Endodermal cell (in vitro differentiated cells): ENCODE results near the gene FZD1. TPM values are rescaled to one million over a fixed set of nuclear protein-coding genes. Genes with fewer than 3 reads are reported as not detected.

Source experiments
- DNase-seq: peaks from one replicate; pipeline ENCODE4 v3.0.0-alpha.2; 2017
- H3K27ac ChIP-seq: 2 replicates; pipeline ENCODE4 v1.5.1; 2013; ENCODE audit warnings: mild to moderate bottlenecking, low read depth, low read length, moderate library complexity
- H3K27me3 ChIP-seq: 2 replicates; pipeline ENCODE4 v1.6.1; 2013; ENCODE audit warnings: mild to moderate bottlenecking, low read length, moderate library complexity; ENCODE audit not compliant: insufficient read depth, control insufficient read depth, poor library complexity, severe bottlenecking
- H3K36me3 ChIP-seq: 2 replicates; pipeline ENCODE4 v1.7.0; 2013; ENCODE audit warnings: mild to moderate bottlenecking, low read length, moderate library complexity; ENCODE audit not compliant: control insufficient read depth, insufficient read depth
- H3K4me1 ChIP-seq: one replicate; pipeline ENCODE4 v1.7.0; 2013; ENCODE audit warnings: low read length; ENCODE audit not compliant: control insufficient read depth, insufficient read depth
- H3K4me3 ChIP-seq: 2 replicates; pipeline ENCODE4 v1.5.1; 2013; ENCODE audit warnings: mild to moderate bottlenecking, low read length, moderate library complexity
- H3K9ac ChIP-seq: 2 replicates; pipeline ENCODE4 v1.6.1; 2013; ENCODE audit warnings: mild to moderate bottlenecking, low read length, moderate library complexity; ENCODE audit not compliant: poor library complexity, severe bottlenecking; ENCODE audit errors: extremely low read depth
- H3K9me3 ChIP-seq: 2 replicates; pipeline ENCODE4 v1.6.1; 2013; ENCODE audit warnings: mild to moderate bottlenecking, low read length, moderate library complexity; ENCODE audit not compliant: control insufficient read depth
- H3K27ac Mint-ChIP-seq: 2 replicates; pipeline ENCODE4 v1.8.0; 2020; ENCODE audit warnings: mixed read lengths
- H3K27me3 Mint-ChIP-seq: 2 replicates; pipeline ENCODE4 v1.8.0; 2021; ENCODE audit warnings: mild to moderate bottlenecking, mixed read lengths; ENCODE audit not compliant: insufficient read depth
- H3K36me3 Mint-ChIP-seq: 2 replicates; pipeline ENCODE4 v1.8.0; 2020; ENCODE audit warnings: low read depth, mixed read lengths
- H3K4me1 Mint-ChIP-seq: 2 replicates; pipeline ENCODE4 v1.8.0; 2020; ENCODE audit warnings: mixed read lengths
- H3K4me3 Mint-ChIP-seq: 2 replicates; pipeline ENCODE4 v1.8.0; 2020; ENCODE audit warnings: mild to moderate bottlenecking, moderate library complexity, mixed read lengths
- H3K9me3 Mint-ChIP-seq: 2 replicates; pipeline ENCODE4 v1.8.0; 2020; ENCODE audit warnings: mild to moderate bottlenecking, mixed read lengths
- CTCF ChIP-seq: fragments of 200-600 bp; sonication (generic); conservative IDR thresholded peaks from 2 replicates; pipeline ENCODE4 v1.5.0; 2021; ENCODE audit warnings: antibody characterized with exemption, mild to moderate bottlenecking
- WGBS, 2 experiments: methylation state at CpG; one replicate each; pipeline versions ENCODE4 v1.1.5 to v1.1.7; 2013; ENCODE audit warnings: missing lambda C conversion rate in 2 of 2, mixed read lengths in 1 of 2; ENCODE audit not compliant: insufficient coverage in 1 of 2, insufficient read length in 1 of 2; 5-methylcytosine and 5-hydroxymethylcytosine counted together
- total RNA-seq, 2 donors: library from RNA; stranded (reverse); fragmentation: NEBNext Ultra II Directional in 1 of 2; extraction: Animal tissue kit (Norgen Biotek cat#: 25700) in 1 of 2; gene quantifications; 2 replicates in 1 of 2; 3 replicates in 1 of 2; pipeline ENCODE4 v1.2.1, GENCODE V29; 2021

The FZD1 gene
- total RNA-seq, 2 donors from 2014 or later: 2.5 to 4.7 TPM

- Mint-ChIP-seq H3K27me3 (peaks cover 12% of the 10 kb centered on the region), H3K4me1 (no peaks in the 10 kb centered on the region), H3K4me3 (no peak overlapping the region), H3K36me3 (no peaks in the 10 kb centered on the region), H3K9me3 (no peaks in the 10 kb centered on the region), H3K27ac (no peak overlapping the region)
- Histone ChIP-seq H3K27me3 (no peaks in the 10 kb centered on the region), H3K36me3 (no peaks in the 10 kb centered on the region), H3K27ac (no peak overlapping the region), H3K9ac (no peak overlapping the region), H3K9me3 (no peaks in the 10 kb centered on the region), H3K4me3 (no peak overlapping the region), H3K4me1 (no peaks in the 10 kb centered on the region)
- TF ChIP-seq CTCF: no peak
- no peak for DNase-seq
- WGBS, 2 experiments: 75 to 81% methylated on average over 1 to 4 of the region's 4 CpGs
Measured at GRCh38 chr7:91249506-91250233, 14.6 kb upstream of the FZD1 start.

GRCh38 chr7:91250706-91251105, 13.5 kb upstream of the FZD1 start:
- Mint-ChIP-seq H3K27ac (no peak overlapping the region), H3K36me3 (no peaks in the 10 kb centered on the region), H3K4me3 (no peak overlapping the region), H3K9me3 (peaks cover 4% of the 10 kb centered on the region), H3K4me1 (no peaks in the 10 kb centered on the region), H3K27me3 (peaks cover 19% of the 10 kb centered on the region)
- no peaks in the 10 kb centered on the region for H3K4me1 ChIP-seq
- no peak for DNase-seq
- 87 to 92% methylated on average over 3 to 4 of the region's 4 CpGs for WGBS, 2 experiments
- no peak for TF ChIP-seq CTCF
- H3K9ac ChIP-seq: no peak overlapping the region
- no peak overlapping the region for H3K4me3 ChIP-seq
- no peak overlapping the region for H3K27ac ChIP-seq
- H3K9me3 ChIP-seq: no peaks in the 10 kb centered on the region
- no peaks in the 10 kb centered on the region for H3K36me3 ChIP-seq
- H3K27me3 ChIP-seq: no peaks in the 10 kb centered on the region

- no peak overlapping the region for H3K9ac ChIP-seq
- H3K27ac Mint-ChIP-seq: no peak overlapping the region
- no peak overlapping the region for H3K4me3 ChIP-seq
- no peaks in the 10 kb centered on the region for H3K36me3 ChIP-seq
- no peak for TF ChIP-seq CTCF
- H3K36me3 Mint-ChIP-seq: no peaks in the 10 kb centered on the region
- no peaks in the 10 kb centered on the region for H3K4me1 ChIP-seq
- H3K9me3 Mint-ChIP-seq: peaks cover 11% of the 10 kb centered on the region
- H3K4me3 Mint-ChIP-seq: no peak overlapping the region
- H3K27me3 ChIP-seq: no peaks in the 10 kb centered on the region
- H3K9me3 ChIP-seq: no peaks in the 10 kb centered on the region
- no peaks in the 10 kb centered on the region for H3K4me1 Mint-ChIP-seq
- H3K27me3 Mint-ChIP-seq: peaks cover 29% of the 10 kb centered on the region
- no peak for DNase-seq
- 82 to 97% methylated on average over 3 of the region's 3 CpGs for WGBS, 2 experiments
- H3K27ac ChIP-seq: no peak overlapping the region
Measured at GRCh38 chr7:91251877-91252276, 12.4 kb upstream of the FZD1 start.
